PFSK-1 (cell line): ENCODE measurements around the gene YBX2.

Experiments
- FOXP2 ChIP-seq: optimal IDR thresholded peaks from 2 replicates; pipeline ENCODE3; 2011; ENCODE audit warnings: borderline replicate concordance, control low read depth, inconsistent platforms; ENCODE audit not compliant: insufficient read depth; ENCODE audit errors: extremely low read length, extremely low read depth
- POLR2AphosphoS5 ChIP-seq: IDR thresholded peaks from 2 replicates; pipeline ENCODE4 v1.6.1; 2012; ENCODE audit warnings: low read depth, mild to moderate bottlenecking, control low read depth, low read length, moderate library complexity
- SIN3A ChIP-seq: IDR thresholded peaks from 2 replicates; pipeline ENCODE4 v1.6.1; 2012; ENCODE audit warnings: mild to moderate bottlenecking, low read length, moderate library complexity, borderline replicate concordance; ENCODE audit not compliant: insufficient read depth
- TAF1 ChIP-seq: IDR thresholded peaks from 2 replicates; pipeline ENCODE4 v1.6.1; 2012; ENCODE audit warnings: low read length, control low read depth, borderline replicate concordance; ENCODE audit not compliant: insufficient read depth
- TF ChIP-seq, protein P1 (sequence below), 2 experiments: IDR thresholded peaks; 2 replicates each; pipeline versions ENCODE4 v1.6.1 to v1.8.0; 2011 to 2012; ENCODE audit warnings: low read depth in 2 of 2, low read length in 2 of 2, control low read depth in 1 of 2, inconsistent platforms in 1 of 2, mild to moderate bottlenecking in 1 of 2, moderate library complexity in 1 of 2; ENCODE audit not compliant: insufficient read depth in 1 of 2

The YBX2 gene

DNA sequence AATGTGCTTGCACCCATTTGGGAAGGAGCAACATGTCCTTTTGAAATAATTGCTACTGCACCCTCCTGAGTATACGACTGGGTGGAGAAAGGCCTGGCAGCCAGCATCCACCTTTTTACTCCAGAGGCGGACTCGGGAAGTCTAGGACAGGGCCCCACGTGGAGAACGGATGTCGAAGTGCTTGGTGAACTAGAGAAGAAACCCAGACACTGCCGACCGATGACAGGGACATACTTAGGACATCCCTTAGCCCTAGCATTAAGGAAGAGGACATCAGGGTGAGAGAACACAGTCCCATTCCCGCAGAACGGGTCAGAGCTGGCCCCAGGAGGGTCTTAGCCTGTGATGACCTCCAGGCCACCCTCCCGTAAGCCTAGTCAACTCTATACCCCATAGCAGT lies 3.8 kb downstream of the YBX2 start:
- TF ChIP-seq TAF1 (no peak), FOXP2 (no peak), SIN3A (no peak), POLR2AphosphoS5 (no peak)
- TF ChIP-seq, protein P1, sequence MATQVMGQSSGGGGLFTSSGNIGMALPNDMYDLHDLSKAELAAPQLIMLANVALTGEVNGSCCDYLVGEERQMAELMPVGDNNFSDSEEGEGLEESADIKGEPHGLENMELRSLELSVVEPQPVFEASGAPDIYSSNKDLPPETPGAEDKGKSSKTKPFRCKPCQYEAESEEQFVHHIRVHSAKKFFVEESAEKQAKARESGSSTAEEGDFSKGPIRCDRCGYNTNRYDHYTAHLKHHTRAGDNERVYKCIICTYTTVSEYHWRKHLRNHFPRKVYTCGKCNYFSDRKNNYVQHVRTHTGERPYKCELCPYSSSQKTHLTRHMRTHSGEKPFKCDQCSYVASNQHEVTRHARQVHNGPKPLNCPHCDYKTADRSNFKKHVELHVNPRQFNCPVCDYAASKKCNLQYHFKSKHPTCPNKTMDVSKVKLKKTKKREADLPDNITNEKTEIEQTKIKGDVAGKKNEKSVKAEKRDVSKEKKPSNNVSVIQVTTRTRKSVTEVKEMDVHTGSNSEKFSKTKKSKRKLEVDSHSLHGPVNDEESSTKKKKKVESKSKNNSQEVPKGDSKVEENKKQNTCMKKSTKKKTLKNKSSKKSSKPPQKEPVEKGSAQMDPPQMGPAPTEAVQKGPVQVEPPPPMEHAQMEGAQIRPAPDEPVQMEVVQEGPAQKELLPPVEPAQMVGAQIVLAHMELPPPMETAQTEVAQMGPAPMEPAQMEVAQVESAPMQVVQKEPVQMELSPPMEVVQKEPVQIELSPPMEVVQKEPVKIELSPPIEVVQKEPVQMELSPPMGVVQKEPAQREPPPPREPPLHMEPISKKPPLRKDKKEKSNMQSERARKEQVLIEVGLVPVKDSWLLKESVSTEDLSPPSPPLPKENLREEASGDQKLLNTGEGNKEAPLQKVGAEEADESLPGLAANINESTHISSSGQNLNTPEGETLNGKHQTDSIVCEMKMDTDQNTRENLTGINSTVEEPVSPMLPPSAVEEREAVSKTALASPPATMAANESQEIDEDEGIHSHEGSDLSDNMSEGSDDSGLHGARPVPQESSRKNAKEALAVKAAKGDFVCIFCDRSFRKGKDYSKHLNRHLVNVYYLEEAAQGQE (IDR thresholded peaks at IDR 0.05; ENCODE audit: insufficient read depth in 1 of 2, low read depth in 2 of 2, low read length in 2 of 2), result no peak

GRCh38 chr17:7290166-7290565 lies 4.3 kb downstream of the YBX2 start:
- TF ChIP-seq SIN3A (no peak), POLR2AphosphoS5 (no peak), FOXP2 (no peak), TAF1 (no peak)
- TF ChIP-seq, protein P1 (IDR thresholded peaks at IDR 0.05; ENCODE audit: insufficient read depth in 1 of 2, low read depth in 2 of 2, low read length in 2 of 2), result no peak

DNA sequence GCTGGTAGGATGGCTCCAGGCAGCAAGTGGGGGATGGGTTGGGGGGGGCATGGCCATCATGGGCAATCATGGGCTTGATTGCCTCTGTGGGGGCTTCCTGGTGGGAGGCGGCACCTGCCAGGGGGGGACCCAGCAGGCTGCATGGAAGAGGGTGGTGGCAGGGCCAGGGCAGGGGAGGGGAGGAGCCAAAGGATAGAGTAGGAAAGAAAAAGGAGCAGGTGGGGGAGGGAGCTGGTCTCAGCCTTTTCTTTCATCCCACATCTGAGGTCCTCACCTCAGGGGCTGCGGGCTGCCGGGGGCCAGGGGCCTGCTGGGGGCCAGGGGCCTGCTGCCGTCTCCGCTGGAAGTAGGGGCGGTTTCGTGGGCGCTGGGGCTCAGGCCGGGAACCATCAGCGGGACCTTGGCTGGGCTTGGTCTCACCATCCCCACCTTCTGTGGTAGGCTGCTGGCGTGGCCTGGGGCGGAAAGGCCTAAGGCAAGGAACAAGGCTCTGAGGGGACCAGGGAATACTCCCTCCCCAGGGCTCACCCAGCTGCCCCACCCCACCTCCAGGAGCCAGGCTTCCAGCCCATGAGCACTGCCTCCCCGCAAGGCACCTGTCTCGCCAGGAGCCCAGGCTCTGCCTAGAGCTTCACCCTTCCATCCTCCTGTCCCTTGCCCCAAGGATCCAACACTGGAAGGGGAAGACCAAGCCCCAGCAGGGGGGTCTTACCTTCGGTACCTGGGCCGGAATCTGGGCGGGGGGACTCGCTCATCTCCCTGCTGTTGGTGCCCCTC lies 5.0 kb downstream of the YBX2 start:
- TF ChIP-seq FOXP2, result no peak
- no peak for TF ChIP-seq POLR2AphosphoS5
- no peak for TF ChIP-seq SIN3A
- TF ChIP-seq, protein P1 (IDR thresholded peaks at IDR 0.05; ENCODE audit: insufficient read depth in 1 of 2, low read depth in 2 of 2, low read length in 2 of 2), result no peak
- no peak for TF ChIP-seq TAF1

- no peak for TF ChIP-seq SIN3A
- TF ChIP-seq TAF1, result no peak
- TF ChIP-seq, protein P1 (IDR thresholded peaks at IDR 0.05; ENCODE audit: insufficient read depth in 1 of 2, low read depth in 2 of 2, low read length in 2 of 2), result no peak
- no peak for TF ChIP-seq FOXP2
- TF ChIP-seq POLR2AphosphoS5, result no peak
These were observed 8.8 kb downstream of the YBX2 start for GRCh38 chr17:7285679-7286078.
